NK-92 treated with Interleukin-12 subunit alpha and Interleukin-12 subunit beta, amount 100 ng/mL, for 24 hours (cell line): Measurements from ENCODE around the gene SNCB.

Source experiments
- DNase-seq: peaks from one replicate; lab custom pipeline; 2025; lab: John Stamatoyannopoulos, UW

The SNCB gene

GRCh38 chr5:176574297-176574591, 56.1 kb downstream of the SNCB start:
- DNase-seq: no peak

GRCh38 chr5:176573564-176574296, 56.6 kb downstream of the SNCB start:
- peak; percentile 63 for DNase-seq
